Skeletal muscle satellite cell (primary cell): ENCODE data around the gene EPC2.
"Not testable (repeated sequence)": the region's sequence is repeated elsewhere in the genome, so short reads cannot be mapped to it uniquely, and the experiment has no call there.

Experiments
- H3K27me3 ChIP-seq: 2 replicates; pipeline ENCODE4 v1.7.0; 2013; ENCODE audit warnings: low read length; ENCODE audit not compliant: control insufficient read depth, insufficient read depth
- H3K36me3 ChIP-seq: 2 replicates; pipeline ENCODE4 v1.7.0; 2013; ENCODE audit warnings: mild to moderate bottlenecking, control low read depth, low read length; ENCODE audit not compliant: insufficient read depth
- H3K4me1 ChIP-seq: 2 replicates; pipeline ENCODE4 v1.7.0; 2013; ENCODE audit warnings: low read length; ENCODE audit not compliant: control insufficient read depth, insufficient read depth
- H3K4me2 ChIP-seq: 2 replicates; pipeline ENCODE4 v1.7.0; 2013; ENCODE audit warnings: mild to moderate bottlenecking, low read length
- H3K4me3 ChIP-seq: 2 replicates; pipeline ENCODE4 v1.7.0; 2013; ENCODE audit warnings: low read length
- H3K9ac ChIP-seq: 2 replicates; pipeline ENCODE4 v1.7.0; 2013; ENCODE audit warnings: mild to moderate bottlenecking, low read depth, low read length, moderate library complexity
- H3K9me3 ChIP-seq: replicated peaks from 2 replicates; pipeline ENCODE4 v1.7.0; 2013; ENCODE audit warnings: mild to moderate bottlenecking, control low read depth, low read length

The EPC2 gene

GRCh38 chr2:148658807-148659722 is 14.5 kb downstream of the EPC2 start:
- peaks cover 14% of the 10 kb centered on the region for H3K4me1 ChIP-seq

GRCh38 chr2:148660999-148661398 is 16.4 kb downstream of the EPC2 start:
- Histone ChIP-seq H3K4me1 (peaks cover 14% of the 10 kb centered on the region), H3K36me3 (no peaks in the 10 kb centered on the region), H3K27me3 (no peaks in the 10 kb centered on the region), H3K4me2 (no peak overlapping the region), H3K9me3 (no peaks in the 10 kb centered on the region), H3K4me3 (no peak overlapping the region), H3K9ac (no peak overlapping the region)

More at GRCh38 chr2:148658807-148659722, 14.5 kb downstream of the EPC2 start:
- Histone ChIP-seq H3K9ac (no peak overlapping the region), H3K27me3 (no peaks in the 10 kb centered on the region), H3K36me3 (no peaks in the 10 kb centered on the region), H3K9me3 (no peaks in the 10 kb centered on the region), H3K4me2 (peak overlapping the region; percentile 53), H3K4me3 (no peak overlapping the region)

- H3K27me3 ChIP-seq, H3K4me3 ChIP-seq, H3K4me2 ChIP-seq, H3K9ac ChIP-seq, H3K9me3 ChIP-seq, H3K36me3 ChIP-seq: not testable (repeated sequence)
- peaks cover 20% of the 10 kb centered on the region for H3K4me1 ChIP-seq
Measured at GRCh38 chr2:148662332-148662731, 17.8 kb downstream of the EPC2 start.

- H3K4me2 ChIP-seq = no peak overlapping the region
- H3K9ac ChIP-seq = no peak overlapping the region
- no peaks in the 10 kb centered on the region for H3K9me3 ChIP-seq
Measured at GRCh38 chr2:148664229-148664628, 19.7 kb downstream of the EPC2 start.

GRCh38 chr2:148666555-148666954 is 22.0 kb downstream of the EPC2 start:
- Histone ChIP-seq H3K4me1 (peaks cover 18% of the 10 kb centered on the region), H3K9me3 (no peaks in the 10 kb centered on the region), H3K27me3 (no peaks in the 10 kb centered on the region), H3K4me3 (no peak overlapping the region), H3K4me2 (no peak overlapping the region), H3K36me3 (no peaks in the 10 kb centered on the region), H3K9ac (no peak overlapping the region)

More at GRCh38 chr2:148664229-148664628, 19.7 kb downstream of the EPC2 start:
- Histone ChIP-seq H3K4me3 (no peak overlapping the region), H3K36me3 (no peaks in the 10 kb centered on the region), H3K27me3 (no peaks in the 10 kb centered on the region), H3K4me1 (peaks cover 19% of the 10 kb centered on the region)

GRCh38 chr2:148667113-148667836 is 22.7 kb downstream of the EPC2 start:
- Histone ChIP-seq H3K4me1 (peaks cover 18% of the 10 kb centered on the region), H3K9me3 (no peaks in the 10 kb centered on the region), H3K27me3 (no peaks in the 10 kb centered on the region), H3K9ac (no peak overlapping the region), H3K4me3 (no peak overlapping the region), H3K36me3 (no peaks in the 10 kb centered on the region), H3K4me2 (no peak overlapping the region)

GRCh38 chr2:148670773-148671172 is 26.2 kb downstream of the EPC2 start:
- no peaks in the 10 kb centered on the region for H3K27me3 ChIP-seq
- H3K4me3 ChIP-seq = no peak overlapping the region
- no peak overlapping the region for H3K9ac ChIP-seq
- no peaks in the 10 kb centered on the region for H3K36me3 ChIP-seq
- peak overlapping the region; percentile 54 for H3K4me2 ChIP-seq
- H3K9me3 ChIP-seq = no peaks in the 10 kb centered on the region
- H3K4me1 ChIP-seq = peaks cover 32% of the 10 kb centered on the region

- no peaks in the 10 kb centered on the region for H3K36me3 ChIP-seq
- no peak overlapping the region for H3K4me3 ChIP-seq
- H3K9me3 ChIP-seq = no peaks in the 10 kb centered on the region
- H3K9ac ChIP-seq = no peak overlapping the region
- H3K4me1 ChIP-seq = peaks cover 26% of the 10 kb centered on the region
- no peaks in the 10 kb centered on the region for H3K27me3 ChIP-seq
- H3K4me2 ChIP-seq = no peak overlapping the region
Measured at GRCh38 chr2:148674063-148675020, 29.8 kb downstream of the EPC2 start.

GRCh38 chr2:148675708-148676107 is 31.2 kb downstream of the EPC2 start:
- Histone ChIP-seq H3K9ac (no peak overlapping the region), H3K9me3 (no peaks in the 10 kb centered on the region), H3K27me3 (no peaks in the 10 kb centered on the region)

GRCh38 chr2:148678302-148679179 is 34.0 kb downstream of the EPC2 start:
- not testable (repeated sequence) for H3K4me2 ChIP-seq, H3K9ac ChIP-seq, H3K27me3 ChIP-seq, H3K9me3 ChIP-seq, H3K4me3 ChIP-seq, H3K36me3 ChIP-seq
- peaks cover 18% of the 10 kb centered on the region for H3K4me1 ChIP-seq

More at GRCh38 chr2:148675708-148676107, 31.2 kb downstream of the EPC2 start:
- Histone ChIP-seq H3K4me3 (no peak overlapping the region), H3K36me3 (no peaks in the 10 kb centered on the region), H3K4me1 (peaks cover 22% of the 10 kb centered on the region), H3K4me2 (peak overlapping the region; percentile 18)
